ENCODE data around the gene CASP2. TPM values are rescaled to one million over a fixed set of nuclear protein-coding genes. Genes with fewer than 3 reads are reported as not detected.

The CASP2 gene
- total RNA-seq, 4 donors from 2014 or later = 18.4 to 25.2 (median 21.3) TPM

- H3K36me3 ChIP-seq = peaks cover 0 to 38% (median 2%) of the 10 kb centered on the region in 3 donors
- no peak for TF ChIP-seq POLR2A (IDR thresholded peaks at IDR 0.05)
- TF ChIP-seq, protein P1, sequence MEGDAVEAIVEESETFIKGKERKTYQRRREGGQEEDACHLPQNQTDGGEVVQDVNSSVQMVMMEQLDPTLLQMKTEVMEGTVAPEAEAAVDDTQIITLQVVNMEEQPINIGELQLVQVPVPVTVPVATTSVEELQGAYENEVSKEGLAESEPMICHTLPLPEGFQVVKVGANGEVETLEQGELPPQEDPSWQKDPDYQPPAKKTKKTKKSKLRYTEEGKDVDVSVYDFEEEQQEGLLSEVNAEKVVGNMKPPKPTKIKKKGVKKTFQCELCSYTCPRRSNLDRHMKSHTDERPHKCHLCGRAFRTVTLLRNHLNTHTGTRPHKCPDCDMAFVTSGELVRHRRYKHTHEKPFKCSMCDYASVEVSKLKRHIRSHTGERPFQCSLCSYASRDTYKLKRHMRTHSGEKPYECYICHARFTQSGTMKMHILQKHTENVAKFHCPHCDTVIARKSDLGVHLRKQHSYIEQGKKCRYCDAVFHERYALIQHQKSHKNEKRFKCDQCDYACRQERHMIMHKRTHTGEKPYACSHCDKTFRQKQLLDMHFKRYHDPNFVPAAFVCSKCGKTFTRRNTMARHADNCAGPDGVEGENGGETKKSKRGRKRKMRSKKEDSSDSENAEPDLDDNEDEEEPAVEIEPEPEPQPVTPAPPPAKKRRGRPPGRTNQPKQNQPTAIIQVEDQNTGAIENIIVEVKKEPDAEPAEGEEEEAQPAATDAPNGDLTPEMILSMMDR (IDR thresholded peaks at IDR 0.05) = no peak
- TF ChIP-seq EP300 (IDR thresholded peaks at IDR 0.05) = no peak
- WGBS, 2 donors = 84 to 93% methylated on average over 1 of the region's 1 CpG
Measured at GRCh38 chr7:143271240-143271639, 16.9 kb upstream of the CASP2 start.

DNA sequence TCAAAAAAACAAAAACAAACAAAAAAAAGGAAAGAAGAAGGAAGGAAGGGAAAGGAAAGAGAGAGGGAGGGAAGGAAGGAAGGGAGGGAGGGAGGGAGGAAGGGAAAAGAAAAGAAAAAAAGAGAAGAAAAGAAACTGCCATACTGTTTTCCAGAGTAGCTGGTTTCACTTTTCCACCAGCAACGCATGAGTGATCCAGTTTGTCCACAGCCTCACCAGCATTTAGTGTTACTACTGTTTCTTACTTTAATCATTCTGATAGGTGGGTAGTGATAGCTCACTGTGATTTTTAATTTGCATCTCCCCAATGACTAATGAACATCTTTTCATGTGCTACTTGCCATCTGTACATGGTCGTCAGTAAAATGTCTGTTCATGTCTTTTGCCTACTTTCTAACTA lies 15.3 kb upstream of the CASP2 start:
- Histone ChIP-seq H3K9me3 (no peaks in the 10 kb centered on the region), H3K27ac (no peak overlapping the region), H3K36me3 (peaks cover 0 to 26% (median 2%) of the 10 kb centered on the region in 3 donors), H3K4me3 (no peak overlapping the region), H3K4me1 (peaks cover 0 to 8% (median 0%) of the 10 kb centered on the region in 4 donors), H3K27me3 (no peaks in the 10 kb centered on the region)
- TF ChIP-seq, protein P1 (IDR thresholded peaks at IDR 0.05) = no peak
- TF ChIP-seq EP300 (IDR thresholded peaks at IDR 0.05) = no peak
- no peak for TF ChIP-seq POLR2A (IDR thresholded peaks at IDR 0.05)
- 87 to 96% methylated on average over 2 of the region's 2 CpGs for WGBS, 2 donors
- no peak for DNase-seq (ENCODE audit: low spot score in 2 of 2)

More at GRCh38 chr7:143271240-143271639, 16.9 kb upstream of the CASP2 start:
- Histone ChIP-seq H3K4me3 (no peak overlapping the region), H3K4me1 (peaks cover 0 to 10% (median 0%) of the 10 kb centered on the region in 4 donors), H3K27ac (no peak overlapping the region), H3K9me3 (no peaks in the 10 kb centered on the region), H3K27me3 (no peaks in the 10 kb centered on the region)
- no peak for DNase-seq (ENCODE audit: low spot score in 2 of 2)

DNA sequence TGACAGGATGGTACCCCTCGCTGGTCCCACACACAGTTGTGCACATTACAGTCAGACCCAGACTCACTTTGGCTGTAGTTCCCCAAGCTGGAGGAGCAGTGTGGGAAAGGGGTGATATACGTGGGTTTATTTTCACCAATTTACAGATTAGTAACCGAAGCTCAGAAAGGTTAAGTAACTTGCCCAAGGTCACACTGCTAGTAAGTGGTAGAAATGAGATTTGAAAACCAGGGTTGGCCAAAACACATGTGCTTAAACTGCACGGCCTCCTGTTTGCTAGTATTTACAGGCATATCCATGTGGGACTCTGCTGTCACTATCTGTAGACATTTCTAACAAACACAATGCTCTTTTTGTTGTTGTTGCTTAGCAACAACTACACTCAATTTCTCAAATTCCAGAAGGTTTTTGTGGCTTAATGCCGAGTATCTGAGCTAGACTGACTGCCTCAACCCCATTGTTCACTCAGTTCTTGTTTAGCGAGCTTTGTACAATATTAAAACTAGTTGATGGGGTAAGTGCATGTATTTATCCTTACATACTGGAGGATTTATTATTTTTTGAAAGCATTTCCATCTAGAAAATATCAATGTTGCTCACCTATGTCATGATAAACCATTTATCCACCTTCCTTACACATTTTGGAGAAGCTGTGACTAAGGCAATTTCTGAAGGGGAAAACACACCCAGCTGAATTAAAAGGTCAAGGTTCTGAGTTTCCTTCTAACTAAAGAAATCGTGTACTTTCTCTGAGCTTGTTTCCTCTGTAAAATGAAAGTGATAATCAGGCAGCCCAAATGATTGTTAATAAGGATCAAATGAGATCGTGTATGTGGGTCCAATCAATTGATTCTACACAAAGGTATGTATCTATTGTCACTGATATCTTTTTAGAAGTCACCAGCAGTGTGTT lies 8.7 kb upstream of the CASP2 start:
- Histone ChIP-seq H3K4me3 (peak overlapping the region in 1 of 4 donors; percentile 34), H3K36me3 (no peaks in the 10 kb centered on the region), H3K27ac (peak overlapping the region; percentile 66 to 94 (median 82)), H3K9me3 (no peaks in the 10 kb centered on the region), H3K4me1 (peaks cover 0 to 47% (median 26%) of the 10 kb centered on the region in 4 donors), H3K27me3 (no peaks in the 10 kb centered on the region)
- peak in 1 of 2 donors; percentile 62 for TF ChIP-seq EP300 (IDR thresholded peaks at IDR 0.05)
- TF ChIP-seq, protein P1 (IDR thresholded peaks at IDR 0.05) = no peak
- peak in 1 of 2 donors; percentile 13 for TF ChIP-seq POLR2A (IDR thresholded peaks at IDR 0.05)
- peak in 1 of 2 donors; percentile 27 for DNase-seq (ENCODE audit: low spot score in 2 of 2)
- WGBS, 2 donors = 18% methylated on average over 8 of the region's 8 CpGs

- no peaks in the 10 kb centered on the region for H3K9me3 ChIP-seq
- TF ChIP-seq POLR2A (IDR thresholded peaks at IDR 0.05) (no peak), EP300 (IDR thresholded peaks at IDR 0.05) (no peak)
- TF ChIP-seq, protein P1 (IDR thresholded peaks at IDR 0.05) = no peak
- no peaks in the 10 kb centered on the region for H3K27me3 ChIP-seq
- peaks cover 0 to 54% (median 26%) of the 10 kb centered on the region in 4 donors for H3K4me1 ChIP-seq
- 19 to 26% methylated on average over 1 of the region's 1 CpG for WGBS, 2 donors
- no peaks in the 10 kb centered on the region for H3K36me3 ChIP-seq
- no peak for DNase-seq (ENCODE audit: low spot score in 2 of 2)
- peak overlapping the region in 1 of 4 donors; percentile 34 for H3K4me3 ChIP-seq
- peak overlapping the region; percentile 66 to 94 (median 82) for H3K27ac ChIP-seq
Measured at GRCh38 chr7:143280160-143280559, 8.0 kb upstream of the CASP2 start.

DNA sequence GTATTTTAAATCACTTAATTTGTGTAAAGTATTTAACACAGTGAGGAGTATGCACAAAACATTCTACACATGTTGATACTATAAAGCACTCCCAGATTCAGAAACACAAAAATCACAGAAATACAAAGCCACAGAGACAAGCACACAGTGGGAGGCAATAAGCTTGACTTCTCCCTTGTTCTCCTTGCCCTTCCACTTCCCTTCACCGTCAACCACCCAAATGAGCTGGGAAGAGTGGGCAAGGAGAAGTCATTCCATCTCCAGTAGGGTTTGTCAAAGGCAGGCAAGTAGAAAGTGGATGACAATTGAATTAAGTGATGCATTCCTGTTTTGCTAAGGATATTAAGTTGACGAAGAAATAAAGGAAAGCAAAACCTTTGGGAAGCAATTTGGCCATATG lies 7.6 kb upstream of the CASP2 start:
- Histone ChIP-seq H3K36me3 (no peaks in the 10 kb centered on the region), H3K9me3 (no peaks in the 10 kb centered on the region), H3K4me1 (peaks cover 0 to 59% (median 26%) of the 10 kb centered on the region in 4 donors), H3K4me3 (no peak overlapping the region), H3K27me3 (no peaks in the 10 kb centered on the region), H3K27ac (peak overlapping the region; percentile 31 to 94 (median 78))
- TF ChIP-seq POLR2A (IDR thresholded peaks at IDR 0.05) (no peak), EP300 (IDR thresholded peaks at IDR 0.05) (no peak)
- TF ChIP-seq, protein P1 (IDR thresholded peaks at IDR 0.05) = no peak
- WGBS, 2 donors = 51 to 56% methylated on average over 2 of the region's 2 CpGs
- DNase-seq (ENCODE audit: low spot score in 2 of 2) = no peak

All from tibial nerve (tissue), 4 donors.